T-helper 2 cell treated with Interferon-gamma antibody and Interleukin-4, amounts not matched to agents 5 μg/mL and 100 μg/mL, for 36 hours (primary cell): ENCODE data around the gene JSRP1.

Experiments used
- DNase-seq: peaks from one replicate; pipeline ENCODE4 v3.0.0; 2021; ENCODE audit warnings: low spot score
- H3K27ac Mint-ChIP-seq: one replicate; pipeline ENCODE4 v1.8.0; 2021; ENCODE audit warnings: mild to moderate bottlenecking, mixed read lengths
- H3K27me3 Mint-ChIP-seq: one replicate; pipeline ENCODE4 v1.8.0; 2021; ENCODE audit warnings: low read depth, mixed read lengths
- H3K36me3 Mint-ChIP-seq: one replicate; pipeline ENCODE4 v1.8.0; 2021; ENCODE audit warnings: low read depth, mixed read lengths
- H3K4me1 Mint-ChIP-seq: one replicate; pipeline ENCODE4 v1.8.0; 2021; ENCODE audit warnings: low read depth, mixed read lengths
- H3K4me3 Mint-ChIP-seq: one replicate; pipeline ENCODE4 v1.8.0; 2022; ENCODE audit warnings: mild to moderate bottlenecking, moderate library complexity, mixed read lengths
- H3K9me3 Mint-ChIP-seq: one replicate; pipeline ENCODE4 v1.8.0; 2021; ENCODE audit warnings: mixed read lengths

Gene JSRP1

GRCh38 chr19:2230807-2231533 lies 25.2 kb downstream of the JSRP1 start:
- peaks cover 9% of the 10 kb centered on the region for H3K4me1 Mint-ChIP-seq
- H3K27ac Mint-ChIP-seq = no peak overlapping the region
- no peaks in the 10 kb centered on the region for H3K9me3 Mint-ChIP-seq
- peaks cover 20% of the 10 kb centered on the region for H3K36me3 Mint-ChIP-seq
- no peaks in the 10 kb centered on the region for H3K27me3 Mint-ChIP-seq
- H3K4me3 Mint-ChIP-seq = no peak overlapping the region
- DNase-seq = no peak

DNA sequence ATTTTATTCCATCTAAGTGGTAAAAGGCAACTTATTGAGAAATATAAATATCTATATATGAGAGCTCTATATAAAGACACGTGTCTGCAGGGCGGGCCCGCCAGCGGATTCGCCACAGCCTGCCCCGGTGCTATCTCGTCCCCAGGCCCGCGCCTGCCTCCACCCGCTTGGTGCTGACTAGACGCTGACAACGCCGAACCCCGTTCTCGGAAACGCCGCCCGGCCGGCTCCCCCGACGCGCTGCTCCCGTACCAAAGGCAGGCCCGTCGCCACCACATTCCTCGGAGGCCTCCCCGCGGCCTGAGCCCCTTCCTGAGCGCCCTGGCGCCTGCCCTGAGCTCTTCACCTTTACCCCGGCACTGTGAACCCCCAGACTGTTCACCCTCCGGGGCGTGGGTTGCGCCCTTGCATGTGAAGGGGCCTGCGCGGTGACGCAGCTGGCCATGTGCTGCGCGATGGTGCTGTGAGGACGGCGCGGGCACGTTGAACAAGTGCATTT lies 26.1 kb downstream of the JSRP1 start:
- Mint-ChIP-seq H3K36me3 (peaks cover 23% of the 10 kb centered on the region), H3K9me3 (no peaks in the 10 kb centered on the region), H3K27me3 (no peaks in the 10 kb centered on the region), H3K27ac (no peak overlapping the region), H3K4me3 (no peak overlapping the region), H3K4me1 (peaks cover 8% of the 10 kb centered on the region)
- DNase-seq = no peak

- H3K27ac Mint-ChIP-seq = no peak overlapping the region
- no peaks in the 10 kb centered on the region for H3K27me3 Mint-ChIP-seq
- DNase-seq = no peak
- peaks cover 5% of the 10 kb centered on the region for H3K4me1 Mint-ChIP-seq
- peaks cover 28% of the 10 kb centered on the region for H3K36me3 Mint-ChIP-seq
- no peak overlapping the region for H3K4me3 Mint-ChIP-seq
- no peaks in the 10 kb centered on the region for H3K9me3 Mint-ChIP-seq
Measured at GRCh38 chr19:2229103-2230032, 26.8 kb downstream of the JSRP1 start.

GRCh38 chr19:2228157-2229030 lies 27.8 kb downstream of the JSRP1 start:
- Mint-ChIP-seq H3K4me3 (no peak overlapping the region), H3K9me3 (no peaks in the 10 kb centered on the region), H3K27me3 (no peaks in the 10 kb centered on the region), H3K36me3 (peaks cover 27% of the 10 kb centered on the region), H3K4me1 (no peaks in the 10 kb centered on the region), H3K27ac (no peak overlapping the region)
- no peak for DNase-seq

DNA sequence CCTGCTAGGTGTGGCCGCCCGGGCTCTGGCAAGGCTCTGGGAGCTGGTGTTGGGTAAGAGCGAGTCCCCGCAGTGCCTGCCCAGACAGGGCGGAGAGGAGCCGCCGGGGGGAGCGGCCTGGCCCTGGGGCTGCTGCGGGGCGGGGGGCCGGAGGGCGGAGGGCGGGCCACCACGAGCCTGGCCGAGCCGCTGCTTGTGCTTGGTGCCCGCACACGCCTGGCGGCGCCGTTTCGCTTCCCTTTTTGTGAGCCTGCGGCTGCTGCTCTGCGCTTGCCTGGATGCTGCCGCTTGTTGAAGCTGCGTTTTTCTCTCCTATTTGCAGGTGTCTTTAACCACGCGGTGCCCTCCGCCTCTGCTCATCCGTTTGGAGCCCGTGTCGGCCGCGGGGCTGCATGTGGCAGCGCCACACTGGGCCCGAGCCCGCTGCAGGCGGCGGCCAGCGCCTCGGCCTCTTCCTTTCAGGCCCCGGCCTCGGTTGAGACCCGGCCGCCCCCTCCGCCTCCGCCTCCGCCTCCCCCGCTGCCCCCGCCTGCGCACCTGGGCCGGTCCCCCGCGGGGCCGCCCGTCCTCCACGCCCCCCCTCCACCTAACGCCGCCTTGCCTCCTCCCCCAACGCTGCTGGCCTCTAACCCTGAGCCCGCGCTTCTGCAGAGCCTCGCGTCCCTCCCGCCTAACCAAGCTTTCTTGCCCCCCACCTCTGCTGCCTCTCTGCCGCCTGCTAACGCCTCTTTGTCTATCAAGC lies 28.6 kb downstream of the JSRP1 start:
- H3K36me3 Mint-ChIP-seq = peaks cover 24% of the 10 kb centered on the region
- H3K4me3 Mint-ChIP-seq = no peak overlapping the region
- DNase-seq = no peak
- H3K27me3 Mint-ChIP-seq = no peaks in the 10 kb centered on the region
- H3K9me3 Mint-ChIP-seq = no peaks in the 10 kb centered on the region
- H3K27ac Mint-ChIP-seq = no peak overlapping the region
- no peaks in the 10 kb centered on the region for H3K4me1 Mint-ChIP-seq

- H3K27ac Mint-ChIP-seq = no peak overlapping the region
- no peaks in the 10 kb centered on the region for H3K4me1 Mint-ChIP-seq
- no peak overlapping the region for H3K4me3 Mint-ChIP-seq
- peaks cover 22% of the 10 kb centered on the region for H3K36me3 Mint-ChIP-seq
- H3K9me3 Mint-ChIP-seq = no peaks in the 10 kb centered on the region
- no peaks in the 10 kb centered on the region for H3K27me3 Mint-ChIP-seq
- DNase-seq = no peak
Measured at GRCh38 chr19:2226840-2227360, 29.3 kb downstream of the JSRP1 start.

DNA sequence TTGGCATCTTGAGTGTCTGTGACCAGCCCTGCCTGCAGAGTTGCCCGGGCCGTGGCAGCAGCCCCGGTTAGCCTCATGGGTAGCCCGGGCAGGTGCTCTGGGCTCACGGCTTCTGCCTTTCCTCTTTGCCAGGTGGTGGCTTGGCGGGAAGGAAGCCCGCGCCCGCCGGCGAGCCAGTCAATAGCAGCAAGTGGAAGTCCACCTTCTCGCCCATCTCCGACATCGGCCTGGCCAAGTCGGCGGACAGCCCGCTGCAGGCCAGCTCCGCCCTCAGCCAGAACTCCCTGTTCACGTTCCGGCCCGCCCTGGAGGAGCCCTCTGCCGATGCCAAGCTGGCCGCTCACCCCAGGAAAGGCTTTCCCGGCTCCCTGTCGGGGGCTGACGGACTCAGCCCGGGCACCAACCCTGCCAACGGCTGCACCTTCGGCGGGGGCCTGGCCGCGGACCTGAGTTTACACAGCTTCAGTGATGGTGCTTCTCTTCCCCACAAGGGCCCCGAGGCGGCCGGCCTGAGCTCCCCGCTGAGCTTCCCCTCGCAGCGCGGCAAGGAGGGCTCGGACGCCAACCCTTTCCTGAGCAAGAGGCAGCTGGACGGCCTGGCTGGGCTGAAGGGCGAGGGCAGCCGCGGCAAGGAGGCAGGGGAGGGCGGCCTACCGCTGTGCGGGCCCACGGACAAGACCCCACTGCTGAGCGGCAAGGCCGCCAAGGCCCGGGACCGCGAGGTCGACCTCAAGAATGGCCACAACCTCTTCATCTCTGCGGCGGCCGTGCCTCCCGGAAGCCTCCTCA lies 30.0 kb downstream of the JSRP1 start:
- Mint-ChIP-seq H3K9me3 (no peaks in the 10 kb centered on the region), H3K36me3 (peaks cover 17% of the 10 kb centered on the region), H3K4me1 (no peaks in the 10 kb centered on the region), H3K27me3 (no peaks in the 10 kb centered on the region), H3K27ac (no peak overlapping the region), H3K4me3 (no peak overlapping the region)
- no peak for DNase-seq

- H3K27me3 Mint-ChIP-seq = no peaks in the 10 kb centered on the region
Measured at GRCh38 chr19:2225415-2226050, 30.7 kb downstream of the JSRP1 start.

DNA sequence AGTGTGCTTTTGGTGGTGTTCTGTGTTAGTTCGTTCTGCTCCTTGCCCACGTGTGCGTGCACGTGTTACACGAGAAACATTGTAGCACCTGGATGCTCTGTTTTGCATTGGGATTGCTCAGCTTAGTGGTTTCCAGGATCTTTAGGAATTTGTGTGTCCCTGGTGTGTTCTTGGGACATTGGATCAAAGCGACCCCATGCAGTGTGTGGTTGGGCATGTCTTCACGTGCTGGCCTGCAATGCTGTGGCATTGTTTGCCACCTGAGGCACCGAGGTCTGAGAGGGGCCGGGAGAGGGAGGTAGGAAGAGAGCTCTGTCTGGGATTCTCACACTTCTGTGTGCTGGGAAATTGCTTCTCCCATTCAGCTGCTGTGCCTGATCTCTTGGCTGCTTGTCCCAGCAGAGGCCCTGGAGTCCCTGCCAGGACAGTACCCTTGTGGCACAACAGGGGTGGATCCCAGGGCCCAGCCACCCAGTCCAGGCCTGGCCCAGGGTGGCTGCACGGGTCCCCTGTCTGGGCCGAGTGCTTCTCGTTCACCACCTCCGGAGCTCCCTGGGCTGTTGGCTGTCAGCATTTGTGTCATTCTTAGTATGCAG lies 31.4 kb downstream of the JSRP1 start:
- no peaks in the 10 kb centered on the region for H3K27me3 Mint-ChIP-seq
- peaks cover 15% of the 10 kb centered on the region for H3K36me3 Mint-ChIP-seq
- DNase-seq = no peak
- no peaks in the 10 kb centered on the region for H3K9me3 Mint-ChIP-seq
- no peak overlapping the region for H3K4me3 Mint-ChIP-seq
- no peaks in the 10 kb centered on the region for H3K4me1 Mint-ChIP-seq
- H3K27ac Mint-ChIP-seq = no peak overlapping the region

More at GRCh38 chr19:2225415-2226050, 30.7 kb downstream of the JSRP1 start:
- no peak for DNase-seq
- H3K4me3 Mint-ChIP-seq = no peak overlapping the region
- no peaks in the 10 kb centered on the region for H3K9me3 Mint-ChIP-seq
- no peak overlapping the region for H3K27ac Mint-ChIP-seq
- peaks cover 17% of the 10 kb centered on the region for H3K36me3 Mint-ChIP-seq
- H3K4me1 Mint-ChIP-seq = no peaks in the 10 kb centered on the region

- Mint-ChIP-seq H3K27me3 (no peaks in the 10 kb centered on the region), H3K4me3 (no peak overlapping the region), H3K9me3 (no peaks in the 10 kb centered on the region), H3K36me3 (peaks cover 15% of the 10 kb centered on the region), H3K27ac (no peak overlapping the region), H3K4me1 (no peaks in the 10 kb centered on the region)
- no peak for DNase-seq
Measured at GRCh38 chr19:2223959-2224358, 32.3 kb downstream of the JSRP1 start.

DNA sequence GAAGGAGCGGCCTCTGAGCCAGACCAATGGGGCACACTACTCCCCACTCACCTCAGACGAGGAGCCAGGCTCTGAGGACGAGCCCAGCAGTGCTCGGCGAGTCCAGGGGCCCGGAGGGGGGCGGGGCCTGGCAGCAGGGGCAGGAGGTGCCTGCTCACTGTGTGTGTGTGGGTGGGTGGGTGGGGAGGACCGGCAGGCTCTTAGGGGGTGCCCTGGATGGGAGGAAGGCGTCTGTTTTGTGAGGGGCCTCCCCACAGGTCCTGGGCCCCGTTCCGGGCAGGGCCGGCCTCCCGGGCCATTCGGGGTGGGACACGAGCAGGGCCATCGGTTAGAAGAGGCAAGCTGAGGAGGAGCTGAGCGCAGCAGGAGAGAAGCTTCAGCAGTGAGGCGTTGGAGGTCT lies 32.8 kb downstream of the JSRP1 start:
- Mint-ChIP-seq H3K27ac (no peak overlapping the region), H3K4me1 (no peaks in the 10 kb centered on the region), H3K9me3 (no peaks in the 10 kb centered on the region), H3K36me3 (peaks cover 15% of the 10 kb centered on the region), H3K4me3 (no peak overlapping the region), H3K27me3 (no peaks in the 10 kb centered on the region)
- DNase-seq = no peak

DNA sequence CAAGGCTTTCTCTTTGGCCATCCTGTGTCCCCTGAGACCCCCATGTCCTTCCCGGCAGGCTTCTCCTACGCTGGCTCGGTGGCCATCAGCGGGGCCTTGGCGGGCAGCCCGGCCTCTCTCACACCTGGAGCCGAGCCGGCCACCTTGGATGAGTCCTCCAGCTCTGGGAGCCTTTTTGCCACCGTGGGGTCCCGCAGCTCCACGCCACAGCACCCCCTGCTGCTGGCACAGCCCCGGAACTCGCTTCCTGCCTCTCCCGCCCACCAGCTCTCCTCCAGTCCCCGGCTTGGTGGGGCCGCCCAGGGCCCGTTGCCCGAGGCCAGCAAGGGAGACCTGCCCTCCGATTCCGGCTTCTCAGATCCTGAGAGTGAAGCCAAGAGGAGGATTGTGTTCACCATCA lies 34.3 kb downstream of the JSRP1 start:
- H3K27me3 Mint-ChIP-seq = no peaks in the 10 kb centered on the region
- H3K36me3 Mint-ChIP-seq = peaks cover 22% of the 10 kb centered on the region
- H3K4me3 Mint-ChIP-seq = no peak overlapping the region
- DNase-seq = no peak
- H3K9me3 Mint-ChIP-seq = no peaks in the 10 kb centered on the region
- H3K27ac Mint-ChIP-seq = no peak overlapping the region
- no peaks in the 10 kb centered on the region for H3K4me1 Mint-ChIP-seq
